GM21723 (cell line): ENCODE results near the gene RABGGTA.

Source experiments
- ATAC-seq: cut with Tn5 transposase; IDR thresholded peaks from one replicate; pipeline ENCODE4 v1.9.1; 2021; ENCODE audit warnings: mild to moderate bottlenecking, moderate library complexity; ENCODE audit not compliant: unreplicated experiment

The RABGGTA gene

DNA sequence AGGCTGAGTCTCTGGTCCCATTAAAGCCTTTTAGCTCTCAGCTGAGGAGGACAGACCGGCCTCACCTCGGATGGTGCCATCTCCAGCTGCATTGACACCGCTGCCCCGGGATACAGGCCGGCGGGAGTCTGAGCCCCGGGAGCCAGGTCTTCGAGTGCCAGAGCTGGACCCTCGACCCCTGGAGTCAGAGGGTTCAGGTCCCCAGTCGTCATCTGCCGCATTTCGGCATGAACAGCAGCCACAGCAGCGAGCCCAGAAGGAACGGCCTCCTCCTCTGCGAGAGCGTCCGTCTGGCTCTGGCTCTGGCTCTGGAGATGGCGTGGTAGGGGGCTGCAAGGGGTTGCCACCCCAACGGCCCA, 9.4 kb downstream of the RABGGTA start:
- ATAC-seq: no peak

GRCh38 chr14:24261256-24261968, 10.0 kb downstream of the RABGGTA start:
- ATAC-seq: no peak

GRCh38 chr14:24260780-24261157, 10.6 kb downstream of the RABGGTA start:
- no peak for ATAC-seq

- ATAC-seq: no peak
Measured at GRCh38 chr14:24260026-24260779, 11.2 kb downstream of the RABGGTA start.

- no peak for ATAC-seq
Measured at GRCh38 chr14:24259282-24260025, 11.9 kb downstream of the RABGGTA start.

DNA sequence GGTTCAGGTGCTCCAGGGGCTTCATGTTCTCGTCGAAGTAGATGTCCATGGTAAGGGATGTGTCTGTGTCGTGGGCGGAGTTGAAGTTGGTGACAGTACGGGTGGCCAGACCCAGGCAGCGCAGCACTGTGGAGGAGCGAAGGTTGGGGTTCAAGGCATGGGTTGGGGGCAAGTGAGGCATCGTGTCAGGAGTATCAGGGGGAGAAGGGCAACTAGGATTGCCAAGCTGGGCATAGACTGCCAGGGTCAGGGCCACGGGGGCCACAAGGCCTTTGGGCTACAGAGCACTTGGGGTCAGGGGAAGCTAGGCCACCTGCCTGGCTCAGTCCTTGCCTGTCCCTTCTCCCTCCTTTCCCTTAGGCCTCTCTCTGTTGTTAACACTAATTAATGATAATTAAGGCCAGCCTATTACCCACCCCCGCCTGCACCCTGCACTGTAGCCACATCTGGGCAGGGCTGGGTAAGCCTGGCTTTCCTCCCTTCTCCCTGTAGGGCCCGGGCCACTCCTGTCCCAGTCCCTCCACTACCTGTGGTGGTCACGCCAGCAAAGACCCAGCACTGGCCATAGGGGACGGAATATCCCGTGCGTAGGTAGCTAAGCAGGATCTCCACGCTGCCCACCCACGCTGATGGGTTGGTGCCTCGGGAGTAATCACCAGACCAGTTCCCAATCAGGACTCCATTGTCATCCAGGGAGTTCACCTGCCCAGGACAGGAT, 12.7 kb downstream of the RABGGTA start:
- no peak for ATAC-seq

GRCh38 chr14:24258119-24258518, 13.3 kb downstream of the RABGGTA start:
- ATAC-seq: no peak

GRCh38 chr14:24256960-24257359, 14.4 kb downstream of the RABGGTA start:
- ATAC-seq: no peak

GRCh38 chr14:24255931-24256711, 15.3 kb downstream of the RABGGTA start:
- ATAC-seq: no peak

DNA sequence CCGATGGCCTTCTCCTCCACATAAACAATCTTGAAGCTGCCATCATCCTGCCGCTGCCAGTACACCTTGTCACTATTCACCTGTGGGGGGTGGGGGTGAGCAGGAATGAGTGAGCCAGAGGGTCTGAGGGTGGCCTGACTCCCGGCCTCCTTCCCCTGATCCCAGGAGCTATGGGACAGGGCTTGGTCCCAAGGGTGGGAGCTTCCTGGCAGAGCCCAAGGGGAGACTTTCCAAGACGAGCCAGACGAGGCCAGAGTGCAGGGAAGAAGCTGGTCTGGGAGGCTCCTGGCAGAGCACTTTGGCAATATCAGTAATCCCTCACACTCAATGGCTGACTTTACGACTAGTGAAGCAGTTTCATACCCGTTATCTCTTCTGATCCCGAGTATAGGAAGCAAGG, 16.0 kb downstream of the RABGGTA start:
- no peak for ATAC-seq

GRCh38 chr14:24254630-24255392, 16.6 kb downstream of the RABGGTA start:
- ATAC-seq: no peak

GRCh38 chr14:24253936-24254335, 17.5 kb downstream of the RABGGTA start:
- ATAC-seq: no peak

- no peak for ATAC-seq
Measured at GRCh38 chr14:24252289-24253124, 18.9 kb downstream of the RABGGTA start.

DNA sequence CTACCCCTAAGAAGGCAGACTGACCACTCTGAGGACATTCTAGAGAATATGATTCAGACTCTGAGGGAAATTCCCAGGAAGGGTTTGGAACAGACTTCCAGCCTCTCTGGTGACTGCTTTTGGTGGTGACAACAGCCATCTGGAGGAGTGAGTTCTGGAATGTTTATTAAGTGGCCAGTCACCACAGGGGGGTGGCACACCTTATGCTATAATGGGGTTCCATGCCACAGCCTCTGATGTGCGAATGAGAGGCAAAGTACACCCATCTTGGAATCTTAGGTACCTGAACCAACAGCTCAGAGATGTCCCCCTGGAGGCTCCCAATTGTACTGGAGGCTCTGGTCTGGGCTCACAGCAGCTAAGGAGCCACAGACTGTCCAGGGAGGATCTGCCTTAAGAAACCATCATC, 19.5 kb downstream of the RABGGTA start:
- no peak for ATAC-seq

GRCh38 chr14:24250354-24250753, 21.0 kb downstream of the RABGGTA start:
- no peak for ATAC-seq

DNA sequence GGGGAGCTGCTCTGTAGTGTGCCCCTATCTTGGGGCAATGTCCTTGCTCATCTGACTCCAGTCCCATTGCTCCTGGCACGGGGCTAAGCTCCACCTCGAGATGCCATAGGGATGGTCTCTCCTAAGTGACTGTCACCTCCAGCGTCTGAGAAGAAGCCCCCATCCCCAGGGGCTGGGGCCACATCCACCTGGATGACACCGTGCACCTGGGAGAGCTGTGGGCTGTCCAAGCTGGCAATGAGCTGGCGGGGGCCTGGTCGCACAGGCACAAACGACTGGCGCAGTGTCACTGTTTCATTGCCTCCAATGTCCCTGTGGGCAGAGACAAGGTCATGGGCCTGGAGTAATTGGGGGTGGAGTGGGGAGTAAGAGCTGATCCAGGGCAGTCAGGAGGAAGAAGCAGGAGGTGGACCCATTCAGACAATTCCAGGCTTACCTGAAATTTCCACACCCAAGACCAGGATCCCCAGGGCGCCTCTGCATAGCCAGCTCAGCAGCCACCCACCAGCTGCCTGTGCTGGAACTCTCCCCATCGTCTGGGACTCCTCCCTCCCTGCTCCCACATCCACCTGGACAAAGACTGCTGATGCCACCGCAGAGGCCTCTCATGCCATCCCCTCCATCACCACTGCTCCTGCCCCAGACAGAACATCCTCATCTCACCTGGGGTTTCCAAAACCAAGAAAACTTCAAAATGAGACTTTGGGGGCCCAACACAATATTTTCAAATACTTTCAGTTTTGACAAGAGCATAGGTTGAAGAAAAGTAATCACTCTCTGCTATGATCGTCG, 22.0 kb downstream of the RABGGTA start:
- no peak for ATAC-seq

GRCh38 chr14:24247422-24247821, 24.0 kb downstream of the RABGGTA start:
- no peak for ATAC-seq

DNA sequence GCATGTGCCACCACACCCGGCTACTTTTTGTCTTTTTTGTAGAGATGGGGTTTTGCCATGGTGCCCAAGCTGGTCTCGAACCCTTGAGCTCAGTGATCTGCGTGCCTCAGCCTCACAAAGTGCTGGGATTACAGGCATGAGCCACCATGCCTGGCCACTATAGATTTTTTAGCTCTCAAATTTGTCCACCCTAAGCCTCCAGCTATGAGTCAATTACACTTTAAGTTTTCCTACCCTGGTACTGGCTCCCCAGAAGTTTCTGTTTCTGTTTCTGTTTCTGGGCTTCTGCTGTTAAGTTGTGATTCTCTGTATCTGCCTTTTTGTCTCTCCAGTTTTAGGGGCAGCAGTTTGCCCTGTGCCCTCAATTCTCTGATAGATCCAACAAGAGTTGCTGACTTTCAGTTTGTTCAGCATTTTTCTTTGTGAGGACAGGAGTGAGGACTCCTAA, 24.6 kb downstream of the RABGGTA start:
- ATAC-seq: peak; percentile 33
